Activated CD4-positive, alpha-beta T cell treated with anti-CD3 and anti-CD28 coated beads for 36 hours (primary cell): ENCODE results near the gene SRSF6. TPM values are rescaled to one million over a fixed set of nuclear protein-coding genes. Genes with fewer than 3 reads are reported as not detected.

Experiments used
- ATAC-seq: fragments of 200-7000 bp; cut with Tn5 transposase; one replicate; pipeline ENCODE4 v1.10.0; 2021; ENCODE audit warnings: mild to moderate bottlenecking, moderate library complexity
- CTCF ChIA-PET: fragments of 350-600 bp; sonication (Branson Sonifier 250); formaldehyde crosslinking; loops from one replicate; lab custom pipeline; 2021; ENCODE audit warnings: antibody characterized with exemption; lab: Charles Lee
- POLR2A ChIA-PET: fragments of 350-600 bp; sonication (Branson Sonifier 250); formaldehyde crosslinking; loops from one replicate; lab custom pipeline; 2021; ENCODE audit warnings: antibody characterized with exemption, inconsistent platforms; lab: Charles Lee
- DNase-seq: peaks from one replicate; pipeline ENCODE4 v3.0.0-alpha.2; 2020
- H3K27ac Mint-ChIP-seq: one replicate; pipeline ENCODE4 v1.8.0; 2021; ENCODE audit warnings: mixed read lengths
- H3K27me3 Mint-ChIP-seq: one replicate; pipeline ENCODE4 v1.8.0; 2021; ENCODE audit warnings: mixed read lengths
- H3K36me3 Mint-ChIP-seq: one replicate; pipeline ENCODE4 v1.8.0; 2021; ENCODE audit warnings: low read depth, mixed read lengths
- H3K4me1 Mint-ChIP-seq: one replicate; pipeline ENCODE4 v1.8.0; 2021; ENCODE audit warnings: mixed read lengths
- H3K4me3 Mint-ChIP-seq: one replicate; pipeline ENCODE4 v1.8.0; 2021; ENCODE audit warnings: mild to moderate bottlenecking, moderate library complexity, mixed read lengths
- H3K9me3 Mint-ChIP-seq: one replicate; pipeline ENCODE4 v1.8.0; 2021; ENCODE audit warnings: low read depth, mixed read lengths
- intact Hi-C, 2 experiments: fragments of 100-400 bp; cut with DNase I in 1 of 2; cut with micrococcal nuclease in 1 of 2; formaldehyde crosslinking; loops; one replicate each; pipeline versions ENCODE4 v1.14.2 to v1.15.1; 2022 to 2024; cut with DNase I, micrococcal nuclease
- total RNA-seq, 2 experiments: library from RNA; stranded (reverse); gene quantifications; one replicate each; pipeline ENCODE4 v1.2.3, GENCODE V29; 2021

SRSF6 gene
- total RNA-seq, 2 experiments from 2014 or later: 132 to 135 TPM

- CTCF ChIA-PET: no interaction called here
- no peak for DNase-seq
- Mint-ChIP-seq H3K4me3 (no peak overlapping the region), H3K27me3 (no peaks in the 10 kb centered on the region), H3K9me3 (no peaks in the 10 kb centered on the region), H3K4me1 (peaks cover 35% of the 10 kb centered on the region), H3K36me3 (peaks cover 72% of the 10 kb centered on the region), H3K27ac (no peak overlapping the region)
- ATAC-seq: no peak
- intact Hi-C loops: no loop called here
- POLR2A ChIA-PET: interaction anchor here (0.6 to 1.2 kb wide), 2 partner anchors 121 to 275 kb away, joined by 3 to 5 read pairs; no protein-coding TSS in a partner anchor
These were observed 4.4 kb downstream of the SRSF6 start for GRCh38 chr20:43461894-43462659.

GRCh38 chr20:43462660-43463526 is 5.2 kb downstream of the SRSF6 start:
- Mint-ChIP-seq H3K4me1 (peaks cover 35% of the 10 kb centered on the region), H3K36me3 (peaks cover 73% of the 10 kb centered on the region), H3K4me3 (no peak overlapping the region), H3K27ac (no peak overlapping the region), H3K27me3 (no peaks in the 10 kb centered on the region), H3K9me3 (no peaks in the 10 kb centered on the region)
- CTCF ChIA-PET: no interaction called here
- ATAC-seq (no peak), DNase-seq (no peak)
- intact Hi-C loops: no loop called here
- POLR2A ChIA-PET: interaction anchor here (0.6 kb wide), 1 partner anchor 121 kb away, joined by 5 read pairs; no protein-coding TSS in a partner anchor

- Mint-ChIP-seq H3K36me3 (peaks cover 70% of the 10 kb centered on the region), H3K4me3 (no peak overlapping the region), H3K9me3 (no peaks in the 10 kb centered on the region), H3K4me1 (peaks cover 35% of the 10 kb centered on the region), H3K27ac (no peak overlapping the region), H3K27me3 (no peaks in the 10 kb centered on the region)
- no peak for ATAC-seq
- POLR2A ChIA-PET: no interaction called here
- CTCF ChIA-PET: no interaction called here
- DNase-seq: no peak
- intact Hi-C loops: no loop called here
These were observed 6.0 kb downstream of the SRSF6 start for GRCh38 chr20:43463527-43464218.

GRCh38 chr20:43464219-43464790 is 6.6 kb downstream of the SRSF6 start:
- Mint-ChIP-seq H3K36me3 (peaks cover 67% of the 10 kb centered on the region), H3K4me1 (peaks cover 33% of the 10 kb centered on the region), H3K4me3 (no peak overlapping the region), H3K9me3 (no peaks in the 10 kb centered on the region), H3K27ac (peak overlapping the region; percentile 35), H3K27me3 (no peaks in the 10 kb centered on the region)
- DNase-seq: no peak
- ChIA-PET POLR2A (no interaction called here), CTCF (no interaction called here)
- intact Hi-C loops: no loop called here
- no peak for ATAC-seq

GRCh38 chr20:43465625-43465943 is 7.9 kb downstream of the SRSF6 start:
- intact Hi-C loops: no loop called here
- Mint-ChIP-seq H3K36me3 (peaks cover 59% of the 10 kb centered on the region), H3K27me3 (no peaks in the 10 kb centered on the region), H3K4me1 (peaks cover 20% of the 10 kb centered on the region), H3K9me3 (no peaks in the 10 kb centered on the region), H3K4me3 (no peak overlapping the region), H3K27ac (no peak overlapping the region)
- ATAC-seq (no peak), DNase-seq (no peak)
- POLR2A ChIA-PET: interaction anchor here (0.8 to 2.6 kb wide), 4 partner anchors 8 to 375 kb away, joined by 3 to 14 read pairs (median 3); partner anchors contain the start of genes IFT52 and SRSF6
- CTCF ChIA-PET: no interaction called here

- peaks cover 8% of the 10 kb centered on the region for H3K4me1 Mint-ChIP-seq
- H3K36me3 Mint-ChIP-seq: peaks cover 40% of the 10 kb centered on the region
- DNase-seq (no peak), ATAC-seq (no peak)
- no peaks in the 10 kb centered on the region for H3K9me3 Mint-ChIP-seq
- no peaks in the 10 kb centered on the region for H3K27me3 Mint-ChIP-seq
- no peak overlapping the region for H3K4me3 Mint-ChIP-seq
- H3K27ac Mint-ChIP-seq: no peak overlapping the region
- intact Hi-C loops: no loop called here
- CTCF ChIA-PET: interaction anchor here (1.5 kb wide), 1 partner anchor 48 kb away, joined by 3 read pairs; no protein-coding TSS in a partner anchor
- POLR2A ChIA-PET: no interaction called here
These were observed 9.9 kb downstream of the SRSF6 start for GRCh38 chr20:43467589-43467988.

- Mint-ChIP-seq H3K36me3 (peaks cover 8% of the 10 kb centered on the region), H3K27ac (no peak overlapping the region), H3K27me3 (no peaks in the 10 kb centered on the region), H3K9me3 (no peaks in the 10 kb centered on the region), H3K4me3 (no peak overlapping the region), H3K4me1 (no peaks in the 10 kb centered on the region)
- ATAC-seq: no peak
- intact Hi-C loops: no loop called here
- DNase-seq: no peak
- ChIA-PET POLR2A (no interaction called here), CTCF (interaction anchor here (0.7 kb wide), 1 partner anchor 1855 kb away, joined by 3 read pairs; the partner anchor contains the start of gene CHD6)
These were observed 15.1 kb downstream of the SRSF6 start for GRCh38 chr20:43472671-43473380.

GRCh38 chr20:43473381-43473704 is 15.6 kb downstream of the SRSF6 start:
- DNase-seq: no peak
- no peak overlapping the region for H3K4me3 Mint-ChIP-seq
- intact Hi-C loops: no loop called here
- POLR2A ChIA-PET: no interaction called here
- peaks cover 8% of the 10 kb centered on the region for H3K36me3 Mint-ChIP-seq
- CTCF ChIA-PET: interaction anchor here (0.7 kb wide), 1 partner anchor 1855 kb away, joined by 3 read pairs; the partner anchor contains the start of gene CHD6
- ATAC-seq: no peak
- H3K27me3 Mint-ChIP-seq: no peaks in the 10 kb centered on the region
- no peak overlapping the region for H3K27ac Mint-ChIP-seq
- H3K4me1 Mint-ChIP-seq: no peaks in the 10 kb centered on the region
- no peaks in the 10 kb centered on the region for H3K9me3 Mint-ChIP-seq

GRCh38 chr20:43477193-43477592 is 19.5 kb downstream of the SRSF6 start:
- no peak for ATAC-seq
- DNase-seq: no peak
- Mint-ChIP-seq H3K27me3 (peaks cover 5% of the 10 kb centered on the region), H3K9me3 (peaks cover 5% of the 10 kb centered on the region), H3K36me3 (peaks cover 2% of the 10 kb centered on the region), H3K4me3 (no peak overlapping the region), H3K4me1 (no peaks in the 10 kb centered on the region), H3K27ac (no peak overlapping the region)
- CTCF ChIA-PET: no interaction called here
- POLR2A ChIA-PET: no interaction called here
- intact Hi-C loops: no loop called here

- H3K27ac Mint-ChIP-seq: no peak overlapping the region
- peaks cover 5% of the 10 kb centered on the region for H3K27me3 Mint-ChIP-seq
- intact Hi-C loops: no loop called here
- H3K36me3 Mint-ChIP-seq: peaks cover 2% of the 10 kb centered on the region
- no peaks in the 10 kb centered on the region for H3K4me1 Mint-ChIP-seq
- no peak overlapping the region for H3K4me3 Mint-ChIP-seq
- H3K9me3 Mint-ChIP-seq: peaks cover 5% of the 10 kb centered on the region
- no peak for DNase-seq
- no peak for ATAC-seq
- POLR2A ChIA-PET: no interaction called here
- CTCF ChIA-PET: no interaction called here
These were observed 19.9 kb downstream of the SRSF6 start for GRCh38 chr20:43477619-43478018.
